Esophagus squamous epithelium (tissue), 4 donors: ENCODE data around the gene BMP8A.

Experiments
- POLR2A ChIP-seq, 4 donors: fragments of 450-650 bp; IDR thresholded peaks; one replicate each; pipeline ENCODE4 v1.6.1; 2017; ENCODE audit warnings: antibody characterized with exemption in 4 of 4, mild to moderate bottlenecking in 4 of 4, moderate library complexity in 3 of 4
- TF ChIP-seq, protein P1 (sequence below), 6 experiments: fragments of 450-650 bp in 4 of 6; fragments of 200-600 bp in 2 of 6; sonication (generic) in 2 of 6; IDR thresholded peaks; one replicate each; pipeline ENCODE4 v1.5.1; 2016 to 2019; ENCODE audit warnings: antibody characterized with exemption in 6 of 6, mild to moderate bottlenecking in 4 of 6, moderate library complexity in 4 of 6

DNA sequence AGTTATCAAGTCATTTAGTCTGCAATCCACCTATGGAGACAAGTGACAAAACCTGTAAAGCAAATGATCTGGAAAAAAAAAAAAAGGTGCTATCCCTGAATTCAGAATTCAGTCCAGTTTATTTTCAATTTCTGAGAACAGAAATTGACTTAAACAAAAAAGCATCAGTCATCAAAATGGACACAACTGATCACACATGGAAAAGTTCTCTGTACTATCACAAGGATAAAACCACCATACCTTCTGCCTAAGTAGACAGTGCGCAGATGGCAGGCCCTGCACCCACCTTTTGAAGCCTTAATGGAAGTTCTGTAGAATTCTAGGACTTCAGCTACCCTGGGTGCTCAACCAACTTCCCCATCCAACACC, 81.6 kb downstream of the BMP8A start:
- TF ChIP-seq, protein P1, sequence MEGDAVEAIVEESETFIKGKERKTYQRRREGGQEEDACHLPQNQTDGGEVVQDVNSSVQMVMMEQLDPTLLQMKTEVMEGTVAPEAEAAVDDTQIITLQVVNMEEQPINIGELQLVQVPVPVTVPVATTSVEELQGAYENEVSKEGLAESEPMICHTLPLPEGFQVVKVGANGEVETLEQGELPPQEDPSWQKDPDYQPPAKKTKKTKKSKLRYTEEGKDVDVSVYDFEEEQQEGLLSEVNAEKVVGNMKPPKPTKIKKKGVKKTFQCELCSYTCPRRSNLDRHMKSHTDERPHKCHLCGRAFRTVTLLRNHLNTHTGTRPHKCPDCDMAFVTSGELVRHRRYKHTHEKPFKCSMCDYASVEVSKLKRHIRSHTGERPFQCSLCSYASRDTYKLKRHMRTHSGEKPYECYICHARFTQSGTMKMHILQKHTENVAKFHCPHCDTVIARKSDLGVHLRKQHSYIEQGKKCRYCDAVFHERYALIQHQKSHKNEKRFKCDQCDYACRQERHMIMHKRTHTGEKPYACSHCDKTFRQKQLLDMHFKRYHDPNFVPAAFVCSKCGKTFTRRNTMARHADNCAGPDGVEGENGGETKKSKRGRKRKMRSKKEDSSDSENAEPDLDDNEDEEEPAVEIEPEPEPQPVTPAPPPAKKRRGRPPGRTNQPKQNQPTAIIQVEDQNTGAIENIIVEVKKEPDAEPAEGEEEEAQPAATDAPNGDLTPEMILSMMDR (IDR thresholded peaks at IDR 0.05) = no peak
- TF ChIP-seq POLR2A (IDR thresholded peaks at IDR 0.05) = no peak
